Heart left ventricle (tissue), 16 donors: ENCODE measurements around the gene ACOXL. TPM values are rescaled to one million over a fixed set of nuclear protein-coding genes. Genes with fewer than 3 reads are reported as not detected.

Experiments
- ATAC-seq, 4 donors: fragments of 200-7000 bp; cut with Tn5 transposase; one replicate each; pipeline ENCODE4 v1.9.1; 2020 to 2022; ENCODE audit warnings: moderate library complexity in 4 of 4, mild to moderate bottlenecking in 3 of 4, moderate number of reproducible peaks in 1 of 4
- DNase-seq, 5 donors: peaks; one replicate each; pipeline ENCODE4 v3.0.0-alpha.2; 2020
- H3K27ac ChIP-seq, 12 donors: fragments of 200-600 bp; sonication (generic) in 4 of 12; one replicate each; pipeline versions ENCODE4 v1.5.0 to v1.8.0; 2016 to 2022; ENCODE audit warnings: mild to moderate bottlenecking in 2 of 12
- H3K27me3 ChIP-seq, 9 donors: fragments of 200-600 bp; sonication (generic) in 2 of 9; one replicate each; pipeline versions ENCODE4 v1.5.1 to v1.8.0; 2016 to 2022; ENCODE audit warnings: mild to moderate bottlenecking in 3 of 9
- H3K36me3 ChIP-seq, 9 donors: fragments of 200-600 bp; sonication (generic) in 2 of 9; one replicate each; pipeline versions ENCODE4 v1.5.0 to v1.8.0; 2018 to 2022; ENCODE audit warnings: mild to moderate bottlenecking in 2 of 9
- H3K4me1 ChIP-seq, 12 donors: fragments of 200-600 bp; sonication (generic) in 4 of 12; one replicate each; pipeline versions ENCODE4 v1.5.0 to v1.8.0; 2016 to 2022; ENCODE audit warnings: mild to moderate bottlenecking in 3 of 12
- H3K4me3 ChIP-seq, 12 donors: fragments of 200-600 bp; sonication (generic) in 4 of 12; one replicate each; pipeline versions ENCODE4 v1.5.0 to v1.8.0; 2017 to 2022; ENCODE audit warnings: mild to moderate bottlenecking in 9 of 12, moderate library complexity in 4 of 12
- H3K9me3 ChIP-seq, 12 donors: fragments of 200-600 bp; sonication (generic) in 4 of 12; one replicate each; pipeline versions ENCODE4 v1.5.0 to v1.8.0; 2016 to 2022; ENCODE audit warnings: mild to moderate bottlenecking in 1 of 12
- POLR2A ChIP-seq, 2 donors: fragments of 450-650 bp; IDR thresholded peaks; one replicate each; pipeline ENCODE4 v1.6.1; 2017; ENCODE audit warnings: antibody characterized with exemption in 2 of 2, mild to moderate bottlenecking in 2 of 2, moderate library complexity in 2 of 2
- WGBS, 4 donors: extraction: QIAGEN DNeasy Blood & Tissue Kit in 2 of 4; methylation state at CpG; one replicate each; pipeline versions ENCODE4 v1.1.5 to v1.1.7; 2013 to 2018; 5-methylcytosine and 5-hydroxymethylcytosine counted together
- intact Hi-C, 10 donors: fragments of 100-400 bp; cut with DNase I; formaldehyde crosslinking; loops; one replicate each; pipeline versions ENCODE4 v1.11.1 to v1.14.2; 2022
- polyA plus RNA-seq, 2 donors: library from polyadenylated mRNA; stranded (reverse); fragments of 200-250 nt; gene quantifications; one replicate each; pipeline ENCODE4 v1.2.3, GENCODE V29; 2013
- total RNA-seq, 9 donors: library from RNA; depleted of rRNA in 2 of 9; stranded (reverse); fragments of >200 nt in 2 of 9; fragmentation: NEBNext Ultra II Directional in 3 of 9; extraction: Animal tissue kit (Norgen Biotek cat#: 25700) in 3 of 9; gene quantifications; one replicate each; pipeline versions ENCODE4 v1.1.0 to v1.2.4, GENCODE V29; 2016 to 2023
- TF ChIP-seq, protein P1 (sequence below), 12 donors: fragments of 200-600 bp; sonication (generic) in 4 of 12; IDR thresholded peaks; one replicate each; pipeline versions ENCODE4 v1.5.0 to v1.8.0; 2018 to 2022; ENCODE audit warnings: antibody characterized with exemption in 12 of 12, mild to moderate bottlenecking in 5 of 12
- donor health status: ischemic (EF 13 %, LVEDD 7.1; RV severe dilation, severe dysfunction).
- donor health status: healthy with polysubstance abuse.
- donor health status: DM: no; HTN: yes; CAD: no.
- donor health status: DM: no; HTN: no; CAD: no.
- donor health status: ischemic (EF 25% LVEDD 6.9; RV normal size, moderate dysfunction).
- donor health status: ischemic (EF 25% LVEDD 5.7; RV mildly dilated, moderate dysfunction).
- donor health status: healthy.
- donor health status: DM: yes; HTN: yes; CAD: no.
- donor health status: ischemic (EF 35%, LVEDD 5.7; RV mildly dilated, moderate dysfunction).
- donor health status: nonischemic (EF 11% LVEDD 7.7; RV severe dilation, severe dysfunction).
- donor health status: DM: yes; HTN: yes; CAD: no.
- donor health status: PGD.
- donor health status: ischemic (EF 29% LVEDD 5.4; RV normal size, mild dysfunction).
- donor health status: nonischemic (EF 23%, LVEDD 6.1; RV moderate dilation, normal function).

Gene ACOXL
- total and polyA plus RNA-seq, 11 donors: 0.25 TPM; not detected in 10

DNA sequence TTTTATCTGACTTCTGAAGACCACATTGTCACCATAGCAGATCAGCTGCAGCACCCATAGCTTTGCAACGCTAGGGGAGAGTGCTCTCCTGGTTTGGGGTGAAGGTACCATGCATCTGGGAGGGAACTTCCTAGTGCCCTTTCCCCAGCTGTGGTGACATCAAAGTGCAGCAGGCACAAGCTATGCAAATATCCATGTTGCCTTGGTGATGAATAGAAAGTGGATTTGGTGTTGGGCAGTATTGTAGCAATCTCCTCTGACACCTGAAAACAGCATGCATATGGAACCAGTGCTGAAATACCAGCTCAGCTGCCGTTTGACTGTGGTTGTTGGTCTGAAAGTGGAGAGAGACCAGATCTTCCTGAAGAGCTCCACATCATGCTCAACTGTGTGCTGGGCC lies 425.4 kb downstream of the ACOXL start:
- 89 to 97% (median 93%) methylated on average over 2 of the region's 2 CpGs for whole genome bisulfite sequencing, 4 donors
- Histone ChIP-seq H3K9me3 (no peaks in the 10 kb centered on the region), H3K27me3 (no peaks in the 10 kb centered on the region), H3K36me3 (peaks cover 0 to 43% (median 22%) of the 10 kb centered on the region in 9 donors), H3K4me1 (peaks cover 0 to 32% (median 25%) of the 10 kb centered on the region in 12 donors), H3K27ac (no peak overlapping the region), H3K4me3 (no peak overlapping the region)
- ATAC-seq (no peak), DNase-seq (no peak)
- no peak for TF ChIP-seq POLR2A (IDR thresholded peaks at IDR 0.05)
- TF ChIP-seq, protein P1, sequence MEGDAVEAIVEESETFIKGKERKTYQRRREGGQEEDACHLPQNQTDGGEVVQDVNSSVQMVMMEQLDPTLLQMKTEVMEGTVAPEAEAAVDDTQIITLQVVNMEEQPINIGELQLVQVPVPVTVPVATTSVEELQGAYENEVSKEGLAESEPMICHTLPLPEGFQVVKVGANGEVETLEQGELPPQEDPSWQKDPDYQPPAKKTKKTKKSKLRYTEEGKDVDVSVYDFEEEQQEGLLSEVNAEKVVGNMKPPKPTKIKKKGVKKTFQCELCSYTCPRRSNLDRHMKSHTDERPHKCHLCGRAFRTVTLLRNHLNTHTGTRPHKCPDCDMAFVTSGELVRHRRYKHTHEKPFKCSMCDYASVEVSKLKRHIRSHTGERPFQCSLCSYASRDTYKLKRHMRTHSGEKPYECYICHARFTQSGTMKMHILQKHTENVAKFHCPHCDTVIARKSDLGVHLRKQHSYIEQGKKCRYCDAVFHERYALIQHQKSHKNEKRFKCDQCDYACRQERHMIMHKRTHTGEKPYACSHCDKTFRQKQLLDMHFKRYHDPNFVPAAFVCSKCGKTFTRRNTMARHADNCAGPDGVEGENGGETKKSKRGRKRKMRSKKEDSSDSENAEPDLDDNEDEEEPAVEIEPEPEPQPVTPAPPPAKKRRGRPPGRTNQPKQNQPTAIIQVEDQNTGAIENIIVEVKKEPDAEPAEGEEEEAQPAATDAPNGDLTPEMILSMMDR (IDR thresholded peaks at IDR 0.05): no peak
- intact Hi-C loops: no loop called here

DNA sequence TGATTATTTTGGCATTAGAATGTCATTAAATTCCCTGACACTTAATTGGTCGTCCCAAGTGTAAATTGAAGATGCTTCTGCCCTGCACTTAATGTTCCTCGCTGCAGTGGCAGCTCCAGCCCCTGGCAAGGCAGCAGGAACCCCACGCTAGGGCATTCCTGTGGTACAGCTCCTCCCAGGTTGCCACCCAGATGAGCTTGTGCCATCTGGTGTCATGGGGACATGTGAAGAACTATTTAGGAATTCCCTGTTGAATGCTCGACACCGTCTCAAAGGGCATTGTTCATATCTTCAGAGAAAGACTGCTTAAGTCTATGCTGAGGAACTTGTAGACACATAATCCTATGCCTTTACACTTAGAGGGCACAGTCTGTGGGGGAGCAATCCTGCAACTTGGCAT lies 427.3 kb downstream of the ACOXL start:
- H3K4me3 ChIP-seq: no peak overlapping the region
- H3K27ac ChIP-seq: no peak overlapping the region
- H3K4me1 ChIP-seq: peaks cover 0 to 41% (median 29%) of the 10 kb centered on the region in 12 donors
- no peaks in the 10 kb centered on the region for H3K9me3 ChIP-seq
- no peak for ATAC-seq
- no peaks in the 10 kb centered on the region for H3K27me3 ChIP-seq
- intact Hi-C loops: loop anchor here in 3 of 10 donors (5.0 to 10.0 kb wide), 2 partner anchors 37 to 75 kb away; partner anchors contain the start of gene BCL2L11 (in 3 of the 3)
- TF ChIP-seq, protein P1 (IDR thresholded peaks at IDR 0.05): no peak
- TF ChIP-seq POLR2A (IDR thresholded peaks at IDR 0.05): no peak
- DNase-seq: no peak
- 61 to 77% (median 69%) methylated on average over 5 of the region's 5 CpGs for WGBS, 4 donors
- H3K36me3 ChIP-seq: peaks cover 0 to 30% (median 19%) of the 10 kb centered on the region in 9 donors

DNA sequence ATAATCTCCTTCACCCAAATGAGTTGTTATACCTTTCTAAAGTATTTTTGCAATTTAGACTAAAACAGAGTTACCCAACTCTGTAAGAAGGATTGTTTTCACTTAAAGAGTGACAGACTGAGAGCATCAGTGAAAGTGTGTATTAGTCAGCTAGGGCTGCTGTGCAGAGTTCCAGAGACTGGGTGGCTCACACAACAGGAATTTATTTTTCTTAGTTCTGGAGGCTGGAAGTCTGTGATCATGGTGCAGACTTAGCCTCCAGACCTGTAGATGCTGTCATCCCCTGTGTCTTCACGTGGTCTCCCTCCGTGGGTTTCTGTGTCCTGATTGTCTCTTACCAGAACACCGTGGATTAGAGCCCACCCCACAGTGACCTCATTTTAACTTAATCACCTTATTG lies 428.4 kb downstream of the ACOXL start:
- no peak overlapping the region for H3K4me3 ChIP-seq
- no peak overlapping the region for H3K27ac ChIP-seq
- H3K36me3 ChIP-seq: peaks cover 0 to 36% (median 19%) of the 10 kb centered on the region in 9 donors
- intact Hi-C loops: loop anchor here in 3 of 10 donors (5.0 to 10.0 kb wide), 2 partner anchors 38 to 74 kb away; partner anchors contain the start of gene BCL2L11 (in 3 of the 3)
- ATAC-seq (peak in 1 of 4 donors; percentile 6), DNase-seq (no peak)
- no peak for TF ChIP-seq POLR2A (IDR thresholded peaks at IDR 0.05)
- TF ChIP-seq, protein P1 (IDR thresholded peaks at IDR 0.05): no peak
- no peaks in the 10 kb centered on the region for H3K27me3 ChIP-seq
- peaks cover 0 to 47% (median 32%) of the 10 kb centered on the region in 12 donors for H3K4me1 ChIP-seq
- WGBS, 4 donors: 77 to 92% (median 88%) methylated on average over 3 of the region's 3 CpGs
- H3K9me3 ChIP-seq: no peaks in the 10 kb centered on the region

DNA sequence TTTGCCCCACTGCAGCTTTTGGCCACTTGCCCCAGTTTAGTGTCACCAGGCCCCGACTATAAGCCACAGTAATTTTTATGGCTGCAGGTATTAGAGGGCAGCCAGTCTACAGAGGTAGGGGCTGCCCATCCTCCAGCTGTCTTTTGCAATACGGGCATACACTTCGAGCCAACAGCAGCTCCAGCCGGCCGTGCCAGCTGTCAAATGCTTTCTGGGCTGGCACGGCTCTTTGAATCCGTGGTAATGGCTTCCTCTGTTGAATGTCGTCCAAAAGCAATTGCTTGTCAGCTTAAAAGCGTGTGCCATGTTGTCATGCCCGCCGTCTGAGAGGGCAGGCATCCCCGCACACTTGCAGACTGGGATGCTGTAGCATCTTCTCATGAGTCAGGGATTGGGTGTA lies 429.6 kb downstream of the ACOXL start:
- H3K27ac ChIP-seq: peak overlapping the region in 5 of 12 donors; percentile 9 to 39 (median 30)
- DNase-seq: peak; percentile 53 to 82 (median 68)

More for the DNA sequence above, 429.6 kb downstream of the ACOXL start:
- Histone ChIP-seq H3K27me3 (no peaks in the 10 kb centered on the region), H3K4me1 (peaks cover 0 to 47% (median 32%) of the 10 kb centered on the region in 12 donors), H3K36me3 (peaks cover 0 to 42% (median 19%) of the 10 kb centered on the region in 9 donors), H3K9me3 (no peaks in the 10 kb centered on the region), H3K4me3 (no peak overlapping the region)
- WGBS, 4 donors: 40 to 61% (median 55%) methylated on average over 12 of the region's 12 CpGs
- no peak for TF ChIP-seq POLR2A (IDR thresholded peaks at IDR 0.05)
- TF ChIP-seq, protein P1 (IDR thresholded peaks at IDR 0.05): no peak
- intact Hi-C loops: loop anchor here in 3 of 10 donors (5.0 to 10.0 kb wide), 2 partner anchors 40 to 73 kb away; partner anchors contain the start of gene BCL2L11 (in 3 of the 3)
- peak; percentile 69 to 95 (median 91) for ATAC-seq
